Breast epithelium (tissue), 3 donors: Measurements from ENCODE around the gene ESF1.

Experiments used
- CTCF ChIP-seq, 3 donors: fragments of 450-650 bp; IDR thresholded peaks; one replicate each; pipeline ENCODE4 v1.5.1; 2016 to 2017; ENCODE audit warnings: antibody characterized with exemption in 3 of 3, mild to moderate bottlenecking in 3 of 3, moderate library complexity in 3 of 3
- POLR2A ChIP-seq: fragments of 450-650 bp; IDR thresholded peaks from one replicate; pipeline ENCODE4 v1.6.1; 2016; ENCODE audit warnings: antibody characterized with exemption, mild to moderate bottlenecking, moderate library complexity
- POLR2AphosphoS5 ChIP-seq, 3 donors: sonication (generic); formaldehyde crosslinking; IDR thresholded peaks; one replicate each; pipeline ENCODE4 v1.6.1; 2017; ENCODE audit warnings: antibody characterized with exemption in 3 of 3

DNA sequence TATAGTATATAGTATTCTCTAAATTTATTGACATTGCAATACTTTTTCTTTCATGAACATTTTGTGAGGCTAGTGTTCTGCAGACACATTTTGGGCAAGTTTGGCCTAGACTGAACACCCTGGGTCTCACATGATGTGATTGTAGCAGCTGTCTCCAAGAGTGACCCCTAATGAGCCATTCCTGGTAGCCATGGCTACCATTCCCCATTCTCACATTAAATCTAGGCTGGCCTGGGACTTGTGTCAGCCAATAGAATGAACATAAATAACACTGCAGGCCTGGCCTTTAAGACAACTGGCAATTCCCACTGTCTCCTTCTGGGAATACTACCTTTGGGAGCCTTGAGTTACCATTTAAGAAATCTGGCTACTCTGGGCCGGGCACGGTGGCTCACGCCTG, 108.0 kb downstream of the ESF1 start:
- TF ChIP-seq CTCF (IDR thresholded peaks at IDR 0.05) = no peak
- TF ChIP-seq POLR2A = no peak
- no peak for TF ChIP-seq POLR2AphosphoS5 (IDR thresholded peaks at IDR 0.05)
